Measurements from ENCODE around the gene MVB12B.

Gene MVB12B

DNA sequence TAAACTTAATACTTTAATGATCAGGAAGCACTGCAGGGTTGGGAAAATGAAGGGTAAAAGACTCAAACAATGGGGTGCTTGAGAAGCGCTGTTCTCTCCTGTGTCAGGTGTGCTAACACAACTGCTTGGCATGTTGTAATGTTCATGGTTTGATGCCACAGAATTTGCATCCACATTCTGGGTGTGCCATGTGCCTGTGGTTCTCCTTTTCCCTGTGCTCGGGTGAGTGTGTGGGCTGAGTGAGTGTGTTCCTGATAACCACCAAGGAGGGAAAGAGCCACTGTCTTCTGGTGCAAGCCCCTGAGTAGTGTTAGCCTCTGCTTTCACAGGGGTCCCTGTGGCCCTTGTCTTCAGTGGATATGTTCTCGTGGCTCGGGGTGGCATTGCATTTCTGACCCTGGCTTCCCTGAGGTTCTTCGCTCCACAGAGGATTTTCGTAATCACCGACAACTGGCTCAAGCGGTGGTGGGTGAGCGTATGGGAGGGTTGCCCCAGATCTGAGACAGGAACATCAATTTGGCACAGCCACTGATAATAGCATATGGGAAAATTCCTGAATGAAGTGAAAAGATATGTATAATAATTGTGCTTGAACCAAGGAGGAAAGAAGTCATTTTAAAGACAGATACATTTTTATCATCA, 102.0 kb downstream of the MVB12B start:
- Histone ChIP-seq H3K27me3 (replicated peaks) (no peaks in the 10 kb centered on the region), H3K36me3 (replicated peaks) (no peaks in the 10 kb centered on the region), H3K27ac (no peak overlapping the region), H3K4me3 (ENCODE audit: low read depth, low read length) (no peak overlapping the region)
- in situ Hi-C loops (cut with HindIII; ENCODE audit: low pct_ligation_motif_present, low sequenced_read_pairs): no loop called here
- no peak for DNase-seq
- no peak for TF ChIP-seq CTCF (IDR thresholded peaks at IDR 0.05; ENCODE audit: low read depth, low read length, missing control alignments)

DNA sequence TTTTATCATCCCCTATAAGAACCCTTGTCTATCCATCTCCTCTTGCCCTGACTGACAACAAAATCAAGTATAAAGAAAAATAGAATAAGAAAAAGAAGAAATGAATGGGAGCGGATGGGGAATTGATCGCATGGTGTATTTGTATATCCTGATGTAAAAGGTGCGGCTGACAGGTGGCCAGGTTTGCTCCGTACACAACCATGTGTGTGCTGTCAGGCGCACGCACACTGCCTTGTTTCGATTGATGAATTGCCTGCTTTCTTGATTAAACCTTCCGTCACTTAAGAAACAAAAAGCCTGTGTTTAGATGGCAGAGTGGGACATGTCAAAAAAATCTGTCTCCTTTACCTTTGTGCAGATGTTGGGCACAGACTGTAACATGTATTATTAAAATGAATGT, 102.6 kb downstream of the MVB12B start:
- no peak overlapping the region for H3K4me3 ChIP-seq (ENCODE audit: low read depth, low read length)
- no peak overlapping the region for H3K27ac ChIP-seq
- TF ChIP-seq CTCF (IDR thresholded peaks at IDR 0.05; ENCODE audit: low read depth, low read length, missing control alignments): no peak
- no peak for DNase-seq
- in situ Hi-C loops (cut with HindIII; ENCODE audit: low pct_ligation_motif_present, low sequenced_read_pairs): no loop called here
- no peaks in the 10 kb centered on the region for H3K27me3 ChIP-seq (replicated peaks)
- no peaks in the 10 kb centered on the region for H3K36me3 ChIP-seq (replicated peaks)

DNA sequence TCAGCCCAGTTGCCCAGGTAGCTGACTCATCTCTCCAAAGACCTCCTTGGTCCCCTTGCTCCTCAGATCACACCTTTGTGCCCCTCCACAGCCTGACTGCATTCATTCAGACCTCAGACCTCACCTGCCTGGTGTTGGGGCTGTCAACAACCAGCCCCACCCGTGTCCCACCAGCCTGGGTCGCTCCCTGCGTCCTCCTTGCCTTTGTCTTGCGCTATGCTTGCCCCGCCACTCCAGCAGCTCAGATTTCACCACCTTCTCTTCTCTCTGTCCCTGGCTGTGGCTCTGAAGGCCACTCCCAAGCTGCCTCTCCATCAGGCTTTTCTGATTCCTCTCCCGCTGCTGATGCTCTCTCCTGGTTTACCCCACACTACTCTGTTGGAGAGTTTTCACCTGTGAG, 103.5 kb downstream of the MVB12B start:
- no peaks in the 10 kb centered on the region for H3K36me3 ChIP-seq (replicated peaks)
- in situ Hi-C loops (cut with HindIII; ENCODE audit: low pct_ligation_motif_present, low sequenced_read_pairs): no loop called here

GRCh38 chr9:126431077-126431742, 104.6 kb downstream of the MVB12B start:
- DNase-seq: no peak
- Histone ChIP-seq H3K4me3 (ENCODE audit: low read depth, low read length) (no peak overlapping the region), H3K27me3 (replicated peaks) (no peaks in the 10 kb centered on the region), H3K36me3 (replicated peaks) (no peaks in the 10 kb centered on the region), H3K27ac (no peak overlapping the region)
- TF ChIP-seq CTCF (IDR thresholded peaks at IDR 0.05; ENCODE audit: low read depth, low read length, missing control alignments): no peak
- in situ Hi-C loops (cut with HindIII; ENCODE audit: low pct_ligation_motif_present, low sequenced_read_pairs): no loop called here

More for the DNA sequence above, 103.5 kb downstream of the MVB12B start:
- H3K27me3 ChIP-seq (replicated peaks): no peaks in the 10 kb centered on the region
- TF ChIP-seq CTCF (IDR thresholded peaks at IDR 0.05; ENCODE audit: low read depth, low read length, missing control alignments): no peak
- no peak for DNase-seq
- no peak overlapping the region for H3K4me3 ChIP-seq (ENCODE audit: low read depth, low read length)
- no peak overlapping the region for H3K27ac ChIP-seq

DNA sequence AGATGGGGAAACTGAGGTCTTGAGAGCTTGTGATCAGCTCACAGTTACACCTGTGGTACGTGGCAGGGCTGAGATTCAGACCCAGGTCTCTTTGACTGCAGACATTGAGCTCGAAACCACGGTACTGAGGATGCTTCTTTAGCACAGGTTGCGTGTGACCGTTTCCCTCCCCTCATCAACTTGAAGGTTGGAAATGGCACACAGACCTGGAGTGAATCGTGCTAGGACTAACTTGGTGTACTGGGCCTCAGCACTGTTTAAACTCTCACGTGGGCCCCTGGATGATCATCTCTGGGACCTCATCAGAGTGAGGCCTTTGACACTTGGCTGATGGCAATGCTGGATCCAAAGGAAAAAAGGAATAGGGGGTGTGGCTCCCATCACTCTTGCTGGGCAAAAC, 106.0 kb downstream of the MVB12B start:
- H3K36me3 ChIP-seq (replicated peaks): no peaks in the 10 kb centered on the region
- DNase-seq: no peak
- in situ Hi-C loops (cut with HindIII; ENCODE audit: low pct_ligation_motif_present, low sequenced_read_pairs): no loop called here
- no peaks in the 10 kb centered on the region for H3K27me3 ChIP-seq (replicated peaks)
- H3K27ac ChIP-seq: no peak overlapping the region
- no peak for TF ChIP-seq CTCF (IDR thresholded peaks at IDR 0.05; ENCODE audit: low read depth, low read length, missing control alignments)
- H3K4me3 ChIP-seq (ENCODE audit: low read depth, low read length): no peak overlapping the region
